ENCODE data around the gene ELP4.

The ELP4 gene

DNA sequence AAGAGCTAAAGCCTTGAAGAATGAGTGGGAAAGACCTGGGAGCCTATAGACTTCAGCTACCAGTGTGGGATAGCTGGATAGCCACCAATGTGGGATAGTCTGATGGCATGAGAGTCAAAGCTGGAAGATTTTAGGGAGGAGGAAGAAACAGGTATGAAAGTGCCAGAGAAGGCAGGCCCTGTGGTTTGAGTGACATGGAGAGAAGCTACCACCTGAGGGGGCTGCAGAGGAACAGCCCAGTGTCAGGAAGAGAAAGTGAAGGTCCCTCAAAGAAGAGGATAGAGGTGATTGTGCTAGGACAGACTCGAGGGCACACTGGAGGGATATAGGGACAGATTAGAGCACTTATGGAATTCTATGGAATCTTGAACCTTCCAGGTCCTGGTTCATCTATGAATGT lies 324.7 kb downstream of the ELP4 start:
- no peak overlapping the region for H3K4me3 ChIP-seq (ENCODE audit: control insufficient read depth in 1 of 7, extremely low read depth in 1 of 7, insufficient read depth in 4 of 7, low read depth in 2 of 7, low read length in 6 of 7)
- peaks cover 0 to 5% (median 0%) of the 10 kb centered on the region in 5 experiments for H3K9me3 ChIP-seq (ENCODE audit: control extremely low read depth in 1 of 5, control insufficient read depth in 4 of 5, insufficient read depth in 2 of 5, low read depth in 1 of 5, low read length in 4 of 5)
- H3K27ac ChIP-seq (ENCODE audit: insufficient read depth in 1 of 2, low read depth in 1 of 2, low read length in 2 of 2, poor library complexity in 1 of 2, severe bottlenecking in 2 of 2) = no peak overlapping the region
- 60% methylated on average over 1 of the region's 1 CpG for WGBS (ENCODE audit: insufficient coverage)
- H3K27me3 ChIP-seq (replicated peaks in 2 of 5; ENCODE audit: control insufficient read depth in 4 of 5, insufficient read depth in 5 of 5, low read length in 4 of 5) = peaks cover 11 to 90% (median 39%) of the 10 kb centered on the region in 5 experiments
- CTCF ChIA-PET = interaction anchor here (0.8 kb wide), 1 partner anchor 176 kb away, joined by 3 read pairs; no protein-coding TSS in a partner anchor
- POLR2A ChIA-PET = no interaction called here
- no peak for DNase-seq
- H3K36me3 ChIP-seq (ENCODE audit: control insufficient read depth in 4 of 4, insufficient read depth in 4 of 4, low read length in 3 of 4) = no peaks in the 10 kb centered on the region
- H3K4me1 ChIP-seq (ENCODE audit: control extremely low read depth in 1 of 4, control insufficient read depth in 4 of 4, insufficient read depth in 4 of 4, low read length in 3 of 4) = no peaks in the 10 kb centered on the region
